NCI-H2196 (cell line): ENCODE results near the gene SEMA6B.
"Not testable (repeated sequence)": the region's sequence is repeated elsewhere in the genome, so short reads cannot be mapped to it uniquely, and the experiment has no call there.

ENCODE experiments used
- DNase-seq: peaks from one replicate; lab custom pipeline; 2025; ENCODE audit not compliant: unreplicated experiment; lab: John Stamatoyannopoulos, UW

SEMA6B gene

DNA sequence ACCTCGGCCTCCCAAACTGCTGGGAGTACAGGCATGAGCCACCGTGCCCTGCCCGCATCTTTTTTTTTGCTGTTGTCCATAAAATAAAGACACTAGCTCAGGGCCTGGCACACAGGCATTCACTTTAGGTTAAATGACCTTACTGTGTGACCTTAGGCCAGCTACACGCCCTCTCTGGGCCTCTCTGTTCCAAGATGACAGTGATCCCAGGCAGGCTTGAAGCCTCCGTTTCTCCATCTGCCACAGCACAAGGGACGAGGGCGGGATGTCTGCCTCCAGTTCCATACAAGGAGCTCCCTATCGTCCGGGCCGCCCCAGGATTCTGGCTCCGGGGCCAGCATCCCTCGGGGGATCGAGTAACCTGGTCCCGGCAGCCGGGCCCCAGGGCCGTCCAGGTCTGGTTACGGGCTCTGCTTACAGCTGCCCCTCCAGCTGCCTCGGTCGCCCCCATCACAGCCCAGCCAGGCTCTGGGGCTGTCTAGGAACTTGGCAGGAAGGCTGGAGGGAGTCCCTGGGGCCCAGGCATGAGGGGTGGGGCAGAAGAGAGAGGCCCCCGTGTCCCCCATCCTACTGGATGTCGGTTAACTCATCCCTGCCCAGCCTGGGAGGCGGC is 11.9 kb upstream of the SEMA6B start:
- DNase-seq = no peak

- no peak for DNase-seq
These were observed 11.4 kb upstream of the SEMA6B start for GRCh38 chr19:4570916-4571304.

GRCh38 chr19:4570402-4570801 is 10.9 kb upstream of the SEMA6B start:
- DNase-seq = no peak

DNA sequence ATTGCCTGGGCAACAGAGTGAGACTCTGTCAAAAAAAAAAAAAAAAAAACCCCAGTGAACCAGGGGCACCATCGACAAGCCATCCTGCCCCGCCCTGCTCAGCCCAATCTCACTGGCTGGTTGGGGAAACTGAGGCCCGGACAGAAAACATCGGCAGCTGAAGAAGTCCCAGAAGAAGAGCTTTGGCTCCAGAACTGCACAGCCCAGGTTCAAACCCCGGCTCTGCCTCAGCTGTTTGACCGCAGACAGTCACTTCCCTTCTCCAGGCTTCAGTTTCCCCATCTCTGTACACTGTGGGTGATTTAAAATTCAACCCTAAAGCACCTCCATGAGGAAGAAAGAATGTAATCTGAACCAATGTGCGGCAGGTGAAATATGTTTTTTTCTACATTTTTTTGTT is 9.4 kb upstream of the SEMA6B start:
- no peak for DNase-seq

- DNase-seq = peak; percentile 63
These were observed 8.1 kb upstream of the SEMA6B start for GRCh38 chr19:4567584-4568071.

GRCh38 chr19:4566402-4567051 is 7.0 kb upstream of the SEMA6B start:
- DNase-seq = no peak

GRCh38 chr19:4563562-4563961 is 4.1 kb upstream of the SEMA6B start:
- DNase-seq = not testable (repeated sequence)

- DNase-seq = not testable (repeated sequence)
These were observed 2.6 kb upstream of the SEMA6B start for GRCh38 chr19:4562085-4562484.

GRCh38 chr19:4557971-4558941 is 1.2 kb downstream of the SEMA6B start:
- peak; percentile 33 for DNase-seq

DNA sequence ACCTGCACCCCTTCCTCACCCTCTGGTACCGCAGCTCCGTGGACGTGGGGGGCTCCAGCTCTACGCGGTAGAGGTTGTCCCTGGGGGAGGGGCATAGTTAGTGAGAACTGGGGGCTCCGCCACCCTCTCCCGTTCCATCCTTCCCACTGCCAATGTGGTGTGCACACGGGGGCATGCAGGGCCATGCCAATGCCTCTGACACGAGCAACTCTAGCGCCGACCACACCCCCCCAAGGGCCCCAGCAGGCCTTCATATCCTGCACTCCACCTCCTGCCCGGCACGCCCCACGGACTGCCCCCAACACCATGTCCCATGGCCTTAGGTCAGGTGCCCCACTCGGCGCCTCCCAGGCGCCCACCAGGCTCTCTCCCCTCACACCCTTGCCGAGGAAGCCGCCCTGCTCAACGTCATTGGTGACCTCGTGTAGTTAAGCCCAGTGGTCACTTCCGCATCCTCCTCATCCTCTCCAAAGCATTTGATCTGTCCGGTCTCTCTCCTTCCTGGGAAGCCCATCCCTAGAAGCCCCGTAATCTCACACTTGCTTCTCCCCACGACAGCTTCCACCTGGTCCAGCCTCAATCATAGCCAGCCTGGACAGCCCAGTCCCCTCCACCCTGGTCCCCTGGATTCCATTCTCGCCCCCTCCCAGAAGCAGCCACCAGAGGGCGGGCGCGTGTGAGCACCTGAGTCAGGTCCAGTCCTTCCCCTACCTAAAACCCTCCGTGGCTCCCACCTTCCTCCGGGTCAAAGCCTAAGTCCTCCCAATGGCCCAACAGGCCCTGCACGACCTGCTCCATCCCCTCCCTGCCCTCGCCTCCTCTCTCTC is 2.1 kb downstream of the SEMA6B start:
- no peak for DNase-seq

GRCh38 chr19:4556597-4557127 is 2.8 kb downstream of the SEMA6B start:
- no peak for DNase-seq

DNA sequence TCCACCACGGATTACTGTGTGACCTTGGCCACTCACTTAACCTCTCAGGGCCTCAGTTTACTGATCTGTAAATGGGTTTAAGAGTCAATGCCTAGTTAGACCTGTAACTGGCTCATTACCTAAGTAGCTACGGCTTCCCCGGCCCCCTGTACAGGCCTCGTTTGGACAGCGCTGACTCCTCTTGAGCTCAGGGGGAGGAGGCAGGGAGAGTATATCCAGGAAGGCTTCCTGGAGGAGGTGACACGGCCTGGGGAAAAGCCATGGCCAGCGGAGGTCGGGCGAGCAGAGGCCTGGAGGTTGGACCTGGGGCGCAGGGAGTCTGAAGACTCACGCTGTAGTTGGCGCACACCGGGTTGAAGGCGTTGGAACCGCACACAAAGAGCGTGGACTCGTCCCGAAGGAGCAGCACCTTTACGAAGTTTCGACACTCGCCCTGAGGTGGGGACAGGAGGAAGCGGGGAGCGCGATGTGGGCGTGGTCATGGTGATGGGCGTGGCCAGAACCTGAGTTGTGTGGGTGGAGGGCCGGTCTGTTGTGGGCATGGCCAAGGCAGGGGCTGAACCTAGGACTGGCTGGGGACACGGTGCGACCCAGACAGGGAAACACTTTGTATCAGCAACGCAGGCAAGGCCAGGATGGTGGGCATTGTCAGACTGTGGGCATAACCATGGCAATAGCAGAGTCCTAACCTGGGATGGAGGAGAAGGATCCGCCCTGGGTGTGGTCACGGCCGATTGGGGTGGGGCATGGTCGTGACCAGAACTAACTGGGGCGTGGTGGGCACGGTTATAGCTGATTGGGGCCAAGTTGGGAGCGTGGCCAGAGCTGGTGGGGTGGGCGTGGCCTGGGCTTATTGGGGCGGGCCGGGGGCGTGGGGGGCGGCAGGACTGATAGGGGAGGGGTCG is 3.6 kb downstream of the SEMA6B start:
- no peak for DNase-seq

DNA sequence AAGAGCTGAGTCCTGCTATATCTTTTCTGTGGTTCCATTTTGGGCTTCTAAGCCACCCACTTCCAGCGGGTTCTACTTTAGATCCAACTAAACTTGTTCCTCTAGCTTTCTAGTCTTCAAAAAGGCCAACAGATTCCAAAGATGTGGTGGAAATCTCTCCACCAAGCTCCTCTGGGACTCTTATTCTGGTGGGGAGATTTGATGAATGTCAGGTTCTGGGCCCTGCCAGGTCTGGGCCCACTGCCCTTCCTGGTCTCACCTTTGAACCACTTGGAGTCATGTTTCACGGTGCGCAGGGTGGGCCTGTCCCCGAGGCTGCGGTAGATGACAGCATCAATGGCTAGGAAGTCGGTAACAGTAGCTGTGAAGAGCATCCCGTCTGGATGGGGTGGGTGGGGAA is 4.8 kb downstream of the SEMA6B start:
- DNase-seq = no peak

GRCh38 chr19:4553775-4554174 is 5.7 kb downstream of the SEMA6B start:
- DNase-seq = no peak

- no peak for DNase-seq
These were observed 6.3 kb downstream of the SEMA6B start for GRCh38 chr19:4553092-4553695.

DNA sequence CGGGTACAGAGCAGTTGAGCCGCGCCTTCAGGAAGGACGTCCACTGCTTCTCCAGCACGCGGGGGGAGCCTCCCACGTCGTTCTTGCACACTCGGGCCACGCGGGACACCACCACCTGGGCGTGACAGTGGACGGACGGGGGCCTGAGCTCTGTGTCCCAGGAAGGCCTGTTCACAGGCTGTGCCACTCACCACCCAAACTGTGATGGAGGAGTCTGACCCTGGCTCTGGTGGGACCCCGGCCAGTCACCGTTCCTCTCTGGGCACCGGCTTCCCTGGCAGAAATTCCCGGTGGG is 7.0 kb downstream of the SEMA6B start:
- DNase-seq = no peak

GRCh38 chr19:4550479-4551050 is 8.9 kb downstream of the SEMA6B start:
- no peak for DNase-seq

- DNase-seq = no peak
These were observed 9.5 kb downstream of the SEMA6B start for GRCh38 chr19:4550018-4550417.

DNA sequence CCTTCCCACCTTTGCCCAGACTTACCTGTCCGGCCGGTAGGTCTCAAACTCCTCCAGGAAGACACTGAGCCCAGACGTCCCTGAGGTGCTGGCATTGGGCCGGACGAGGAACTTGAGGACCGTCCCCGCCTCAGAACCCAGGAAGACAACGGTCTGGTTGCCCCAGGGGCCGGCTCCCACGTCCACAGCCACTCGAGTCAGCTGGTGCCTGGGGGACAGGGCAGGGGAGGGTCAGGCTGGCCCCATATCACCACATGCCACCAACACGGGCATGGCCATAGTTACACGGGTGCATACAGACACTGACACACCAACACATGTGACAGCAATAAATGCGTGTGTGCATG is 11.3 kb downstream of the SEMA6B start:
- no peak for DNase-seq
